RCC 7860 (cell line): Measurements from ENCODE around the gene CCDC146.
"Not testable (repeated sequence)": the region's sequence is repeated elsewhere in the genome, so short reads cannot be mapped to it uniquely, and the experiment has no call there.

Experiments
- DNase-seq: peaks from one replicate; pipeline ENCODE4 v3.0.0-alpha.2; 2015; ENCODE audit warnings: low spot score
- FAIRE-seq: peaks from 2 replicates; lab custom pipeline; 2012; peaks lifted over from hg19 to GRCh38; lab: Jason Lieb, UNC

Gene CCDC146

DNA sequence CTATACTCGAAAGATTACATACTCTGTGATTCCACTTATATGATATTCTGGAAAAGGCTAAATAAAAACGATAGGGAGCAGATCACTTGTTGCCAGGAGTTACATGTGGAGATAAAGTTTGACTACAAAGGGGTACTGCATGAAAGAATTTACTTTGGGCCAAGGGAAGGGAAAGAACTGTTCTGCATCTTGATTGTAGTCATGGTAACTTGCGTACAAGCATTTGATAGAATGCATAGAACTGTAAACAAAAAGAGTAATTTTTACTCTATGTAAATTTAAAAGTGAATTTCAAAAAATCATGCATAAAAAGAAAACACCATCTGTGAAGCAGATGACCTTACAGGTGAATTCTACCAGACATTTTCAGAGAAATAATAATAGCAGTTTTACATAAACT is 9.4 kb downstream of the CCDC146 start:
- FAIRE-seq = not testable (repeated sequence)

DNA sequence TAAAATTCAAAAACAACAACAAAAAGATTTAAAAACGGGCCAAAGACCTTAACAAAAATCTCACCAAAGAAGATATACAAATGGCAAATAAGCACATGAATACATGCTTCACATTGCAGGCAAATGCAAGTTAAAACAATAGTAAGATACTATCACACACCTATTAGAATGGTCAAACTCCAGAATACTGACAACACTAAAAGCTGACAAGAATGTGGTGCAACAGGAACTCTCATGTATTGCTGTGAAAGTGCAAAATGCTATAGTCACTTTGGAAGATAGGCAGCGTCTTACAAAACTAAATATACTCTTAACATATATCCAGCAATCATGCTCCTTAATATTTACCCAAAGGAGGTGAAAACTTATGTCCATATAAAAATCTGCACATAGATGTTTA is 16.3 kb downstream of the CCDC146 start:
- DNase-seq = not testable (repeated sequence)

More for the DNA sequence above, 9.4 kb downstream of the CCDC146 start:
- DNase-seq = not testable (repeated sequence)

DNA sequence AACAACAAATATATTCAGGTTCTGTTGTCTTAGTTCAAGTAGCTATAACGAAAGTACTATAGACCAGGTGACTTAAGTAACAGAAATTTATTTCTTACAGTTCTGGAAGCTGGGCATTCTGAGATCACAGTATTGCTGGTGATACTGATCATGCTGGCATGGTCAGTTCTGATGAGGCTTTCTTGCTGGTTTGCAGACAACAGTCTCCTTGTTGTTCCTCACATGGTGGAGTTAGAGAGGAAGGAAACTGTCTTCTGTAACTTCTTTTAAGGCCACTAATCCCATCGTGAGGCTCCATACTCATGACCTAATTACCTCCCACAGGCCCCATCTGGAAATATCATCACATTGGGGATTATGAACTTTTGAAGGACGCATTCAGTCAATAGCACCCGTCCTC is 17.9 kb downstream of the CCDC146 start:
- DNase-seq, FAIRE-seq: not testable (repeated sequence)

More for the DNA sequence above, 16.3 kb downstream of the CCDC146 start:
- FAIRE-seq = not testable (repeated sequence)

DNA sequence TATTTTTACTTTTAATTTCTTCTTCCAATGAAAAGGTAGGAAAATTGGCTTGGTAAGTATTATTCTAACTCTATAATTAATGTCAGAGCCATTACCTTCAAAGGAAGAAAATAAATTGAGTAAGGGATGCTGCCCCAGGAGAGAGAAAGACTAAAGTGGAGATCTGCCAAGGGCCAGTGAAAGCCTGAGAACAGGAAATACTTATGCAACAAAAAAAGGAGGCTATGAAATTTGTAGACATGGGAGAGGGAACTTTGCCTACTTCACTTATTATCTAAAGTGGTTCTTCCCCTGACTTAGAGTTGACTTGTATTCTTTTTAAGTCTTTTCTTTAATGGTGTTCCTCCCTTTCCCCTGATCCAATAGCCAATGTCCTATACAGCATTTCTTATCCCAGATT is 29.8 kb downstream of the CCDC146 start:
- not testable (repeated sequence) for FAIRE-seq

DNA sequence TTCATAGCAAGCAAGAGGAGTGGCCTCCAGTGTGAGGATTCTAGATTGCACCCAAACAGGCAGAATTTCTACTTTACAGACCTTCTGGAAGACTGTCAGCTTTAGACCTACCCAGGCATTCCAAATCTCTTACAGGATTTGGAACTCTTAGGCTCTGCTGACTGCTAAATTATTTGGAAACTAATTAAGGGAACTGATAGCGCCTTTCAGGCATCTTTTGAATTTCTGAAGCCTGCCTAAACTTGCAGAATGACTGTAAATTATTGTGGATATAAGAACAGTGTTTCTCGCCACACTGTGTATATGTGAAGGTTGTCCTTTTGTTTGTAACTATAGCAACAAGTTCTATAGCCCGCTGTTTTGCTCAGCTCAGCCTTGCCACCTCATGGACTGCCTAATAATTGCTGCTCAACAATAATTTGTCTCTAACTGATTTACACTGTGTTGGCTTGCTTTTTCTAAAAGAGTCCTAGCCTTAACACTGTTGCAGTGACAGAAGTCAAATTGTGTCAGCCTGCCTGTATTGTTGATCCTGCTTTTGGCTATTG is 32.6 kb downstream of the CCDC146 start:
- FAIRE-seq = not testable (repeated sequence)

More for the DNA sequence above, 29.8 kb downstream of the CCDC146 start:
- DNase-seq = not testable (repeated sequence)

DNA sequence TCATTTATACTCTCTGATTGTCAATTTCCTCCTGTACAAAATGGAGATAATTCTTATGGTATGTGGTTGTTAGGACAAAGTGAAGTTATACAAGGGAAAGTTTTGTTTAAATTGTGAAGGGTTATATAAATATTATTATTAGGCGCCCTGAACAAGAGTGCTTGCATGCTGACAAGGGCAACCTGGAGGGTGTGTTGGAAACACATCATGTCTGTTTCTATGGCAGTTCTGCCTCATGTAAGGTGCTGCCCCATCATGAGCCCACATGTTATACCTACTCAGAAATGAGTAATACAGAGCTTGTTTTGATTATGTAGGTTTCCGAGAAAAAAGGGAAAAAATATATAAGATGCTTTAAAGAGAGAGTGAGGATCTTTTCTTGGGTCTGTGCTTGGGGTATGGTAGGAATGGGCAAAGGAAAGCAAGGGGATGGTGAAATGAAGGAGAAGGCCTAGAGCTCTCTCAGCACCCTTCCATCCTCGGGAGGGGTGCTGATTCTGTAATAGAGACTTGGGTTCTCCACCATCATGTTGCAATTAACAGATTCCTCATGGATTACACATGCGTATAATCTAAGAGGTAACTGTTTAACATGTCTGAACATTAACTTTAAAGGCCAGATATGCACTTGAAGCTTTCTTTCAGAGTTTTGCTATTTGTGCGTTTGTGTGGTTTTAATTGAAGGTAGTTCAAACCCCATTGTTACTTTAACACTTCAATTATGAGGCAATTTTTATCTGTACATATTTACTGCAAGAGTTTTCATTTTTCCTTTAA is 33.4 kb downstream of the CCDC146 start:
- not testable (repeated sequence) for FAIRE-seq, DNase-seq

More for the DNA sequence above, 32.6 kb downstream of the CCDC146 start:
- DNase-seq = not testable (repeated sequence)

DNA sequence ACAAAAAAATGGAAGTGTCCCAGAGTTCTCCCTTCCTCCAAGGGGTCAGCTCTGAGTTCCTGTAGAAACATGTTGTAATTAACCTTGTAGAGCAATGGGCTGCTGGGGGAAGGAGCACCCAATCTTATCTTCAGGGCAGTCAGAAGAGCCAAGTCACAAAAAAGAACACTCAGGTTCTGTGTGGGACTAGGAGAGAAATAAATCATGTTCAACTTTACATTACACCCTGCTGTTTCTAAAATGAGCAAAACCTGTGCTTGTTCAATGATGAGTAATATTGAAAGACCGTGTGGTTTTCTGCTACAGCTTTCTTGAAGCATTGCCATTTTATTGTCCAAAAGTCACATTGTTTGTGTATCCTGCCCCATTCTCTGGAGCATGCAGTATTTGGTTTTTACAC is 34.6 kb downstream of the CCDC146 start:
- DNase-seq = not testable (repeated sequence)
- FAIRE-seq = peak; percentile 93

DNA sequence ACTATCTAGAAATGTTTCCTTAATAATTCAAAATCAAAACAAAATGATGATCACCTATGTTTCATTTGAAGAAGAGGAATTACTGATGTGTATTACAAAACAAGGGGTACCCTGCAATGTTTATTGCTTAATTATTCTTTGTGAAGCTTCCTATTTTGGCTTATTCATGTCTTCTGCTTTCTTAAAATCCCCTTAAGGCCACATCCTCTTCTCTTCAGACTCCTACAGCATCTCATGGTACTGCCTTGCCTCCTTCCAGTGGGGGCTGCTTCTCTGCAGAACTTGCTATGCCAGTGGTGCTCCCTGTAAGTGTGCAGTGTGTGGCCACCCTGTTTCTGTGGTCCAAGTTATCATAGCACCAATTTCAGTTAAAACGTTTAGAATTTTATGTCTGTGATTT is 35.0 kb downstream of the CCDC146 start:
- no peak for DNase-seq
- no peak for FAIRE-seq

DNA sequence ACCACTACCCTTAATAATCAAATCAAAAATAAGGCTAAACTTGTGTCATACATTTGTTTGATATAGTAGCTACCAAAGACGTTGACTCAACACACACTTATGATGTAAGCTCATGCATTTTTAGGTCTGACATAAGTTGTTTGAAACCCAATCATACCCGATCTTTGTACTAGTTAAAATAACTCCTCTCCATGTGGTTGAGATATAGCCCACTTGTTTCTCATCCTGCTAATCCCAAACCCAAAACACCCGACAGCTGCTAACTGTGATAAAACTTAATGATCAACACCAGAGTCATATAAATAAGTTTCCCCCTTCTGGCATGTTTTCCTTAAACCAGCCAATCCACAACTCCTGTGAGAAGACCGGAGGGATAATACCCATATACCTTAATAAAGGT is 48.7 kb downstream of the CCDC146 start:
- FAIRE-seq, DNase-seq: not testable (repeated sequence)

DNA sequence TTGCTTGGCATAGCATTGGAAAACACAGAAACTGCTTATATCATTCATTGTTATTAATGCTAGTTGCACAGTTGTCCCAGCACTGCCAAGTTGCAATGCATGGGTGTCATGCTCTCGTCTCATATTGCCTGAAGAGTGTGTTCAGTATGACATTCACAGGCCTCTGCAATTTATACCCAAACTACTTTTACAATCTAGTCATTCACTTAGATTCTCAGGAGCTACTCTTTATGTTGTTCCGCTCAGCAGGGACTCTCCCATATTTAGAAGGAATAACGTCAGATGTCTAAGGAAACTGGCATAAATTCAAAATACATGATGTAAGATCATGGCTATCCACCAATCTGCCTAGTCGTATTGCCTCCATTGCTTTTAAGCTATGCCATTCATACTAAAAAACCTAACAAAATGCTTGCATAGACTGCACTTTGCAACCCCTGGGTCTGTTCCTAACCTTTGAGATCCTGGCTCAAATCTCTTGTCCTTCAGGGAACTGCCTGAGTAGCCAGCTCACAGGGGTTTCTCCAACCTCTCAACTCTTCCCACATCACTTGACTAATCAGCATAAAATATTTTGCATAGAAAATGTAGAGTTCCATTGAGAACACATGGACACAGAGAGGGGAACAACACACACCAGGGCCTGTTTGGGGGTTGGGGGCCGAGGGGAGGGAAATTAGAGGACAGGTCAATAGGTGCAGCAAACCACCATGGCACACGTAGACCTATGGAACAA is 50.2 kb downstream of the CCDC146 start:
- DNase-seq, FAIRE-seq: not testable (repeated sequence)

DNA sequence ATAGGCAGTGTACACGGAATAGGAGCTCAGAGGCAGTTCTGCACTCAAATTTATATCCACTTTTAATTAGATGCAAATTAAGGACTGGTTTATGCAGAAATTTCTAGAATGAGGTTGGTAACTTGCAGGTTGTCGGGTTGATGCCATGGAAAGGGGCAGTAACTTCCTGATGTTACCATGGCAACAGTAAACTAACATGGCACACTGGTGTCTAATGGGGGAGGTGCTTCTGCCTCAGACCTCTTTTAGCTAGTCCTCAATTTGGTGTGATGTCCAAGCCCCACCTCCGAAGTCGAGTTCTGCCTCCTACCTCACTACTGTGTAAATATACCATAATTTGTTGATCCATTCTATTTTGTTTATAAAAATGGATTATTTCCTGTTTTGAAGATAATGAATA is 52.0 kb downstream of the CCDC146 start:
- FAIRE-seq, DNase-seq: not testable (repeated sequence)

DNA sequence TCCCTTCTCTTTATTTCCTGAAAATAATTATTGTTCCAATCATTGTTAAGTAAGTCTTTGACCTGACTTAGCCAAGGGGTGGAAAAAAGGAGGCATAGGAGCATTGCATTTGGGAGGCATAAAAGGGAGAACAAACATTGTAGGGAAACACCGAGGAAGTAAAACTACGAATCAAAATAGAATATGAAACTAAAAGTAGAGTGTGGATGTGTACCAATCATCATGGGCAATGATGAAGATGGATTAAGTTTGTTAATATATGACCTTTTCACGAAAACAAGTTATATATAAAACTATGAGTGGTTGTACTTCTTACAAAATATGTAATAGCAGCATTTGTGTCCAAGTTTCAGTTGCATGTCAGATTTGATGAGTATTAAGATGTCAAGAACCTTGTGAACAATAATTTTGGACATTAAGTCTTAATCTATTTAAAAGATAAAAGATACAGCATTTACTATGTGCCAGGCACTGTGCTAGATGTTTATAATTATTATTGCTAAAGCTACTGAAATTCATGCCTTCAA is 52.9 kb downstream of the CCDC146 start:
- not testable (repeated sequence) for FAIRE-seq, DNase-seq

DNA sequence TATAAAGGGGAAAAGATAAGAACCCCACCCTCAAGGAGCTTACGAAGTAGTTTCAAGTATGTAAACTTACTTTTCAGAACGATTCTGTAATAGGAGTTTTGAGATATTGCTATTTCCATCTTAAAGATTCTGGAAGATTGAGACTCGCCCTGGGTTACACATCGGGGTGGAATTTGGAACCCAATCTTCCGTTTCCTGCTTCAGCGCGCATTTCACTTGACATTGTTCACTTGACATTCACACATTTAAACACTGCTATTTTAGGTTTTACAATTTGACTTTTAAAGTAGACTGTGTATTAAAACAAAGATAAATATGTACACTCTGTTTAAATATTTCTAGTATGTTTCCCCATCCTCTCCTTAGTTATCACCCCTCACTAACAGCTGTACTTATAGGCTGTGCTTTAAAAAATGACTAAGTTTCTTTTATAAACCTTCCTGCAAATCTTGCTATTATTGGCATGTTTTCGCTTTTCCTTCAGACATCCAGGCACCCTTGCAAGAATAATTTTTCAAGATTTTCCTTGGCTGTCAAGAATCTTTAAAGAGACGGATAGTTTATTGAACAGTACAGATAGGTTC is 55.0 kb downstream of the CCDC146 start:
- DNase-seq, FAIRE-seq: not testable (repeated sequence)

DNA sequence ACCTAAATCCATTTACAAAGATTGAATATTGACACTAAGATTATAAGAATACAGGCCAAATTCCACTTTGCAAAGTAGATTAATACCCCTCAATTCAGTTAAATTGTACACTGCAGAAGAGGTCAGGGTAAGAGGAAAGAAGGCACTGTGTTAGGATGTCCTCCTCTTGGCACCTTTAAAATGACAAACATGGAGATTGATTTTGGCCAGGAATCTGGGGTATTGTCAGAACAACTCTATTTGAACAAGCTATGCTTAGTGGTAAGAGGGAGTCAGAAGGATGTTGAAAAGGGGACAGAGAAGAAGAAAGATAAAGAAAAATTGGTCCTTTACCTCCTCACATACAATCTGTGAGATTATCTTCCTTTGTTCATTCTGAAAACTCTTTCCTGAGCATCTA is 55.6 kb downstream of the CCDC146 start:
- not testable (repeated sequence) for DNase-seq, FAIRE-seq

DNA sequence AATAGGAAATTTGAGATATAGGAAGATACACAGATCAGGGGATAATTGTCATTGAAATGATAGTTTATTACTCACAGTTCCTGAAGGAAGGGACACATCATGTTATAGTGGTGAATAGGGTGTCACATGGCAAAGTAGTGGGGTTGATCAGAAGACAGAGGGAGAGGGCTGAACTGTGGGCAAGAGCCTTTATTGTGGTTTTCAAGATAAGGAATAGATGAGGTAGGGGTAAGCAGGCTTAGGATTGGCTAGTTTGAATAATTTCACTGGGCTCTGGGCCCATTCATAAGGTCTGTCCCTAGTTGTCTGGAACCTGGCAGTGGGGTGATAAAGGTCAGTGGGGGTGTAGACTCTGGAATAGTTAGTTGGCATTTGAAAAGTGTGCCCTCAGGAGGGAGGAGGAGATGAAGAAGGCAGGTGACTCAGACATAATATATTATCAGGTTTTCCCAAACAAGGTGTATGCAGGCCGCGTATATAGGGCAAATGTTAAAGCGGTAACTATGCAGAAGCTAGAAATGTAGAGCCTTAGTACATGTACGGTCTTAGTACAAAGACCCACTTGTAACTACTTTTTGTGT is 58.7 kb downstream of the CCDC146 start:
- DNase-seq (no peak), FAIRE-seq (no peak)

DNA sequence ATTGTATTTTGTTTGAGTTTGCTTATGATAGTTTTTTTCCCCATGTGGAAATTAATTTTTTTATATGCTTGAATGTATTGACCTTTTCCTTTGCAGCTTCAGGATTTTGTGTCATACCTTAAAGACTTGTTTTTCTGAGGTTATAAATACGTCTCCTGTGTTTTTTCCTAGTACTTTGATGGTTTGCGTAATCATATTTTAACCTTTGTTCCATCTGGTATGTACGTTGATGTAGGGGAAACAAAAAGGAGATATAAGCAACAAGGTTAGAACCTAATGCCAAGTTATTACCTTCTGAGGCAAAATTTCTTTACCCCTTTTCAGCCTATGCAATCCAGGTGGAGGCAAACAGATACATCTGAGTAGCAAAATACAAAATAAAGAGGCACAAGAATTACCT is 59.3 kb downstream of the CCDC146 start:
- no peak for DNase-seq
- no peak for FAIRE-seq

DNA sequence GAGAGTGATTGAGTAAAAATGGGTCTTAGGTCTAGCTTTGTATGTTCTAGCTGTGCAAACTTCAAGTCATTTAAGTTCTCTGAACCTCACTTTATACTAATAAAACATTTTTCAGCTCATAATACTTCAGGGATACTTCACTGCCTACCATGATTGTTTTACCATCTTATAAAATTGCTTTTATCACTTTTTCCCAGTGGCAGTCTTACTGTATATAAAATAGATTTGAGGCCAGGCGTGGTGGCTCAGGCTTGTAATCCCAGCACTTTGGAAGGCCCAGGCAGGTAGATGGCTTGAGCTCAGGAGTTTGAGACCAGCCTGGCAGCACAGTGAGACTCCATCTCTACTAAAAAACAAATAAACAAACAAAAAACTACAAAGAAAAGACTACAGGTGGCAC is 59.8 kb downstream of the CCDC146 start:
- FAIRE-seq = no peak

DNA sequence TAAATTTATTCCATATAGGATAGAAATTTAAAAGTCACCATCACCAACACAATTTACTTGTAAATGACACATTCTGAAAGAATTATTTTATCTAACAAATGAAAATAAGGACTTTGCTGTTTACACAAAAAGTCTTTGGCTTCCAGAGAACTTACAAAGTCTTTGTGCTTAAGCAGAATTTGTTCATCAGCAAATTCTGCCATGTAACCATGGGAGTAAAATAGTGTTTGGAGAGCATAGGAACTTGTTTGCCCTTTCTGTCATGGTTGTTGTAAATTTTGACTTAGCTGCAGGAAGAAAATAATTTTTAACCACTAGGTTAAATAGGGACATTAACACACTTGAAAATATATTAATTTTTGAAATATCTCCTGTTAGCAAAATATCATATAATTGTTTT is 62.0 kb downstream of the CCDC146 start:
- DNase-seq (no peak), FAIRE-seq (no peak)

More for the DNA sequence above, 59.8 kb downstream of the CCDC146 start:
- DNase-seq = no peak

DNA sequence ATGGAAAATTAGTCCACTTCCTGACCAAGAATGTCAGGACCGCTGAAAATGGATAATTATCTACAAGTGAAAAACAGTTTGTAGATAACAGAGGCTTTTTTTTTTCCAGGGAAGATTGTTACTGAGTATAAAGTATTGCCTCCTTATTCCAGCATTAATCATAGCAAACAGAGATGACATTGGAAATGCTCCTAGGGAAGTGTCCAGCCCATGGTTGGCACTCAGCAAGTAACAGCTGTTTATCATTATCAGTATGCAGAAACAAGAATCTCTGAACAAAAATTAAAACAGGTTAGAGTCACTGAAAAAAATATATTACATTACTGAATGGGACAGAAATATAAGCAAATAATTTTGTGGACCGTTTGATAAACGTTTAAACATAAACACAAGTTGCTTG is 62.6 kb downstream of the CCDC146 start:
- FAIRE-seq = no peak
- DNase-seq = no peak

DNA sequence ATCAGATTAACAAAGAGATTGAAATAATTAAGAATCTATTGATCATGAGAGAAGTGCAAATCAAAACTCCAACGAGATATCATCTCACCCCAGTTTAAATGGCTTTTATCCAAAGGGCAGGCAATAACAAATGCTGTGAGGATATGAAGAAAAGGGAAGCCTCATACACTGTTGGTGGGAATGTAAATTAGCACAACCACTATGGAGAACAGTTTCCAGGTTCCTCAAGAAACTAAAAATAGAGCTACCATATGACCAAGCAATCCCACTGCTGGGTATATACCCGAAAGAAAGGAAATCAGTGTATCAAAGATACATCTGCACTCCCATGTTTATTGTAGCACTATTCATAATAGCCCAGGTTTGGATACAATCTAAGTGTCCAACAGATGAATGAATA is 63.5 kb downstream of the CCDC146 start:
- DNase-seq (no peak), FAIRE-seq (no peak)
